ENCODE measurements around the gene TVP23A. TPM values are rescaled to one million over a fixed set of nuclear protein-coding genes. Genes with fewer than 3 reads are reported as not detected.
"Not testable (repeated sequence)": the region's sequence is repeated elsewhere in the genome, so short reads cannot be mapped to it uniquely, and the experiment has no call there.

TVP23A gene
- total RNA-seq, 1 donor from 2014 or later: 2.6 TPM

DNA sequence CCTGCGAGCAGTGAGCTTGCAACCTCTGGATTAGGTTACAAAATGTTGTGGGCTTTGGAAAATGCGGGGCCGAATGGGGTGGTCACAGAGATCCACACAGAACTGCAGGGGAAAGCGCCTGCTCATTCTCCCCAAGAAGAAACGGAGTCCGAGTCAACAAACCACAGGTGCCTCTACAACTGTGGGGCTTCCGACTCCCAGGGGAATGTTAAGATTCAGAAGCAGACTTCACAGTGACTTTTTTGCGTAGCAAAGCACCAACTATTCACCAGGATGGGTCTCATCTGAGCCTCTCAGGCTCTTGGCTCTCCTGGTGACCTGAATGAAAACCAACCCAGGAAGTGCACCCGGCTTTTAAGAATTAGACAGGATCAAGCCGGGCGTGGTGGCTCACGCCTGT is 41.2 kb downstream of the TVP23A start:
- Histone ChIP-seq H3K9me3 (ENCODE audit: control insufficient read depth in 3 of 3, low read length in 3 of 3) (no peaks in the 10 kb centered on the region), H3K4me1 (ENCODE audit: control insufficient read depth in 3 of 3, insufficient read depth in 3 of 3, low read length in 3 of 3) (no peaks in the 10 kb centered on the region), H3K4me3 (ENCODE audit: low read length in 3 of 3) (no peak overlapping the region), H3K27me3 (ENCODE audit: control insufficient read depth in 3 of 3, insufficient read depth in 3 of 3, low read length in 3 of 3) (no peaks in the 10 kb centered on the region), H3K27ac (ENCODE audit: low read depth, low read length) (no peak overlapping the region), H3K9ac (ENCODE audit: low read depth in 1 of 3, low read length in 3 of 3) (no peak overlapping the region), H3K36me3 (ENCODE audit: control insufficient read depth in 3 of 3, insufficient read depth in 3 of 3, low read length in 3 of 3) (no peaks in the 10 kb centered on the region)

GRCh38 chr16:10776923-10777322 is 41.7 kb downstream of the TVP23A start:
- H3K4me1 ChIP-seq (ENCODE audit: control insufficient read depth in 3 of 3, insufficient read depth in 3 of 3, low read length in 3 of 3); H3K9ac ChIP-seq (ENCODE audit: low read depth in 1 of 3, low read length in 3 of 3); H3K36me3 ChIP-seq (ENCODE audit: control insufficient read depth in 3 of 3, insufficient read depth in 3 of 3, low read length in 3 of 3); H3K9me3 ChIP-seq (ENCODE audit: control insufficient read depth in 3 of 3, low read length in 3 of 3); H3K27me3 ChIP-seq (ENCODE audit: control insufficient read depth in 3 of 3, insufficient read depth in 3 of 3, low read length in 3 of 3); H3K4me3 ChIP-seq (ENCODE audit: low read length in 3 of 3); H3K27ac ChIP-seq (ENCODE audit: low read depth, low read length): not testable (repeated sequence)

DNA sequence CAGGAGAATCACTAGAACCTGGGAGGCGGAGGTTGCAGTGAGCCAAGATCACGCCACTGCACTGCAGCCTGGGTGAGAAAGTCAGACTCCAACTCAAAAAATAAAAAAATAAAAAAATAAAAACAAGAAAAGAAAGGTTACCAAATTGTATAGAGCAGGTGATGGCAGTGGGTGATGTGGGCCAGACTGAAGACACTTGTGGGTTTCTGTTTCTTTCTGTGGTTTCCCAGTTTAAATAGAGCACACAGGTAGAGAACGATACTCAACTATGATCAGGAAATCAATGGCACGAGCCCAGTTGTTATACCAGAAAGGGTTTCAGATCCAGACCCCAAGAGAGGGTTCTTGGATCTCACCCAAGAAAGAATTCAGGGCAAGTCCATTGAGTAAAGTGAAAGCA is 42.3 kb downstream of the TVP23A start:
- Histone ChIP-seq H3K27me3 (ENCODE audit: control insufficient read depth in 3 of 3, insufficient read depth in 3 of 3, low read length in 3 of 3) (no peaks in the 10 kb centered on the region), H3K9me3 (ENCODE audit: control insufficient read depth in 3 of 3, low read length in 3 of 3) (no peaks in the 10 kb centered on the region), H3K27ac (ENCODE audit: low read depth, low read length) (no peak overlapping the region), H3K4me3 (ENCODE audit: low read length in 3 of 3) (no peak overlapping the region), H3K9ac (ENCODE audit: low read depth in 1 of 3, low read length in 3 of 3) (no peak overlapping the region), H3K4me1 (ENCODE audit: control insufficient read depth in 3 of 3, insufficient read depth in 3 of 3, low read length in 3 of 3) (no peaks in the 10 kb centered on the region), H3K36me3 (ENCODE audit: control insufficient read depth in 3 of 3, insufficient read depth in 3 of 3, low read length in 3 of 3) (no peaks in the 10 kb centered on the region)

DNA sequence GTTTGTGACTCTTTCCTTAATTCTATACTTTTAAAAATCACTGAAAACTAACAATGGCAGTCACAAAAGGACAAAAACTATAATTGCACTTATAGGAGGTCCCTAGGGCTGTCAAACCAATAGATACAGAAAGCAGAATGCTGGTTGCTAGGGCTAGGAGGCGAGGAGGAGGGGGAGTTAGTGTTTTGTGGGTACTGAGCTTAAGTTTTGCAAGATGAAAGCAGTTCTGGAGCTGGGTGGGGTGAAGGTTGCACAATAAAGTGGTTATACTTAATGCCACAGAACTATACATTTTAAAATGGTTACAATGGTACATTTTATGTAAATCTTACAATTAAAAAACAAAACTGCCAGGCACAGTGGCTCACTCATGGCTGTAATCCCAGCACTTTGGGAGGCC is 47.7 kb downstream of the TVP23A start:
- Histone ChIP-seq H3K4me3 (ENCODE audit: low read length in 3 of 3) (no peak overlapping the region), H3K36me3 (ENCODE audit: control insufficient read depth in 3 of 3, insufficient read depth in 3 of 3, low read length in 3 of 3) (peaks cover 17 to 21% (median 21%) of the 10 kb centered on the region in 3 donors), H3K9ac (ENCODE audit: low read depth in 1 of 3, low read length in 3 of 3) (no peak overlapping the region), H3K27me3 (ENCODE audit: control insufficient read depth in 3 of 3, insufficient read depth in 3 of 3, low read length in 3 of 3) (no peaks in the 10 kb centered on the region), H3K9me3 (ENCODE audit: control insufficient read depth in 3 of 3, low read length in 3 of 3) (no peaks in the 10 kb centered on the region), H3K27ac (ENCODE audit: low read depth, low read length) (no peak overlapping the region), H3K4me1 (ENCODE audit: control insufficient read depth in 3 of 3, insufficient read depth in 3 of 3, low read length in 3 of 3) (no peaks in the 10 kb centered on the region)

DNA sequence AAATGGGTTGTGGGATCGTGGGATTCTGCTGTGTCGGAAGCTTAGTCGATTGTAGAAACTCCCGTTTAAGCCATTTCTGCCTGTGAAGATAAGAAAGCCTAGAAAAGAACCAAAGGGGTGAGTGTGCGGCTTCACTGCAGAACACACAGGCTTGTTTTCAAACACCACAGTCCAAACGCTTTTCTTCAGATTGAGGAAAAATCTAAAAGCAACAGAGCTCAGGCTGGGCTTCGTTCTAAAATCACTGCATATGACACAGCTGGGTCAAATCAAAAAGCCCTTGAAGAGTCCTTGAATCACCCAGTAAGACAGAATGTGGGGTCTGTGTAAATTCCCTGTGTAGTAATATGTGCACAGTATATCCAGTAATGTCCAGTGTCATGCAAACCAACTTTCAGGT is 49.2 kb downstream of the TVP23A start:
- no peaks in the 10 kb centered on the region for H3K27me3 ChIP-seq (ENCODE audit: control insufficient read depth in 3 of 3, insufficient read depth in 3 of 3, low read length in 3 of 3)
- H3K4me3 ChIP-seq (ENCODE audit: low read length in 3 of 3): no peak overlapping the region
- peaks cover 27 to 33% (median 31%) of the 10 kb centered on the region in 3 donors for H3K36me3 ChIP-seq (ENCODE audit: control insufficient read depth in 3 of 3, insufficient read depth in 3 of 3, low read length in 3 of 3)
- no peaks in the 10 kb centered on the region for H3K4me1 ChIP-seq (ENCODE audit: control insufficient read depth in 3 of 3, insufficient read depth in 3 of 3, low read length in 3 of 3)
- no peaks in the 10 kb centered on the region for H3K9me3 ChIP-seq (ENCODE audit: control insufficient read depth in 3 of 3, low read length in 3 of 3)
- no peak overlapping the region for H3K27ac ChIP-seq (ENCODE audit: low read depth, low read length)
- H3K9ac ChIP-seq (ENCODE audit: low read depth in 1 of 3, low read length in 3 of 3): no peak overlapping the region

- no peaks in the 10 kb centered on the region for H3K27me3 ChIP-seq (ENCODE audit: control insufficient read depth in 3 of 3, insufficient read depth in 3 of 3, low read length in 3 of 3)
- H3K36me3 ChIP-seq (ENCODE audit: control insufficient read depth in 3 of 3, insufficient read depth in 3 of 3, low read length in 3 of 3): peaks cover 46 to 49% (median 46%) of the 10 kb centered on the region in 3 donors
- no peak overlapping the region for H3K4me3 ChIP-seq (ENCODE audit: low read length in 3 of 3)
- no peaks in the 10 kb centered on the region for H3K4me1 ChIP-seq (ENCODE audit: control insufficient read depth in 3 of 3, insufficient read depth in 3 of 3, low read length in 3 of 3)
- H3K9me3 ChIP-seq (ENCODE audit: control insufficient read depth in 3 of 3, low read length in 3 of 3): peaks cover 0 to 3% (median 0%) of the 10 kb centered on the region in 3 donors
- no peak overlapping the region for H3K9ac ChIP-seq (ENCODE audit: low read depth in 1 of 3, low read length in 3 of 3)
- no peak overlapping the region for H3K27ac ChIP-seq (ENCODE audit: low read depth, low read length)
Observed at GRCh38 chr16:10767127-10767526, 51.5 kb downstream of the TVP23A start.

DNA sequence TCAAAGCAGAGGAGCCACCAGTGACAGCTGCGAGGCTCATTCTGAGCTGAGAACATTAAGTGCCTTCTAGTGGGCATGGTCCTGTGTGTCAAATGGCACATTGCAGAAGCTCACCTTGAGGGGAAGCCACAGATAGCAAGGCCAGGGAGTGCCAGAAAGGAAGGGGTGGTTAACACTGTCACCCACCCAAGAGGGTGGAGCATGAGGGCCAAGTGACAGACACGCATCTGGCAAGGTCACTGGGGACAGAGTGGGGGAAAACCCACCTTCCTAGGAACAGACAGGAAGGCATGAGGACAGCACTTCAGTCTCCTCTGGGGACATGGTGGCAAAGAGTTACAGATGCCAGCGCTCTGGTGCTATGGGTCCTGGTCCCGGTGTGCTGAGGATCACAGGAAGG is 52.8 kb downstream of the TVP23A start:
- Histone ChIP-seq H3K27me3 (ENCODE audit: control insufficient read depth in 3 of 3, insufficient read depth in 3 of 3, low read length in 3 of 3) (no peaks in the 10 kb centered on the region), H3K4me3 (ENCODE audit: low read length in 3 of 3) (no peak overlapping the region), H3K9ac (ENCODE audit: low read depth in 1 of 3, low read length in 3 of 3) (no peak overlapping the region), H3K36me3 (ENCODE audit: control insufficient read depth in 3 of 3, insufficient read depth in 3 of 3, low read length in 3 of 3) (peaks cover 59 to 62% (median 59%) of the 10 kb centered on the region in 3 donors), H3K4me1 (ENCODE audit: control insufficient read depth in 3 of 3, insufficient read depth in 3 of 3, low read length in 3 of 3) (no peaks in the 10 kb centered on the region), H3K27ac (ENCODE audit: low read depth, low read length) (no peak overlapping the region), H3K9me3 (ENCODE audit: control insufficient read depth in 3 of 3, low read length in 3 of 3) (peaks cover 0 to 3% (median 0%) of the 10 kb centered on the region in 3 donors)

DNA sequence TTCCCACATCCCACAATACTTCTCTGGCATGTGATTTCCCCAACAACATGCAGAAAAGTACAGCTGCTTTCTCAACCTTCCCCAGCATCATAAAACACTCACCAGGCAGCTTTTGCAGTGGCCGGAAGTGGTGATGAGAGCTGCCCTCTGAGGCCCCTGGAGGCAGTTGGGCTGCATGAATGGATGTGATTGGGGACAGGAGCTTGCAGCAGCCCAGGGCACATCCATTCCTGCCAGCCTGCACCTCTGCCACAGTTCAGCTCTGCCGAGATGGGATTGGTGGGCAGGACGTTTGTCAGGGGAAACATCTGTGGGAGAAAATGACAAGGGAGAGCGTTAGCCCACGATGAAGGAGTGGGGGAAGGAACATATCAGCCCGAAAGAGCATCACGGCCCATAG is 55.1 kb downstream of the TVP23A start:
- H3K9me3 ChIP-seq (ENCODE audit: control insufficient read depth in 3 of 3, low read length in 3 of 3): peaks cover 0 to 3% (median 0%) of the 10 kb centered on the region in 3 donors
- peaks cover 68 to 79% (median 70%) of the 10 kb centered on the region in 3 donors for H3K36me3 ChIP-seq (ENCODE audit: control insufficient read depth in 3 of 3, insufficient read depth in 3 of 3, low read length in 3 of 3)
- no peaks in the 10 kb centered on the region for H3K4me1 ChIP-seq (ENCODE audit: control insufficient read depth in 3 of 3, insufficient read depth in 3 of 3, low read length in 3 of 3)
- no peak overlapping the region for H3K4me3 ChIP-seq (ENCODE audit: low read length in 3 of 3)
- H3K27ac ChIP-seq (ENCODE audit: low read depth, low read length): no peak overlapping the region
- no peaks in the 10 kb centered on the region for H3K27me3 ChIP-seq (ENCODE audit: control insufficient read depth in 3 of 3, insufficient read depth in 3 of 3, low read length in 3 of 3)
- H3K9ac ChIP-seq (ENCODE audit: low read depth in 1 of 3, low read length in 3 of 3): no peak overlapping the region

- H3K27me3 ChIP-seq (ENCODE audit: control insufficient read depth in 3 of 3, insufficient read depth in 3 of 3, low read length in 3 of 3): no peaks in the 10 kb centered on the region
- no peaks in the 10 kb centered on the region for H3K4me1 ChIP-seq (ENCODE audit: control insufficient read depth in 3 of 3, insufficient read depth in 3 of 3, low read length in 3 of 3)
- H3K4me3 ChIP-seq (ENCODE audit: low read length in 3 of 3): no peak overlapping the region
- H3K9ac ChIP-seq (ENCODE audit: low read depth in 1 of 3, low read length in 3 of 3): no peak overlapping the region
- no peak overlapping the region for H3K27ac ChIP-seq (ENCODE audit: low read depth, low read length)
- H3K9me3 ChIP-seq (ENCODE audit: control insufficient read depth in 3 of 3, low read length in 3 of 3): peaks cover 0 to 3% (median 0%) of the 10 kb centered on the region in 3 donors
- peaks cover 73 to 83% (median 78%) of the 10 kb centered on the region in 3 donors for H3K36me3 ChIP-seq (ENCODE audit: control insufficient read depth in 3 of 3, insufficient read depth in 3 of 3, low read length in 3 of 3)
Observed at GRCh38 chr16:10762336-10763016, 56.1 kb downstream of the TVP23A start.

DNA sequence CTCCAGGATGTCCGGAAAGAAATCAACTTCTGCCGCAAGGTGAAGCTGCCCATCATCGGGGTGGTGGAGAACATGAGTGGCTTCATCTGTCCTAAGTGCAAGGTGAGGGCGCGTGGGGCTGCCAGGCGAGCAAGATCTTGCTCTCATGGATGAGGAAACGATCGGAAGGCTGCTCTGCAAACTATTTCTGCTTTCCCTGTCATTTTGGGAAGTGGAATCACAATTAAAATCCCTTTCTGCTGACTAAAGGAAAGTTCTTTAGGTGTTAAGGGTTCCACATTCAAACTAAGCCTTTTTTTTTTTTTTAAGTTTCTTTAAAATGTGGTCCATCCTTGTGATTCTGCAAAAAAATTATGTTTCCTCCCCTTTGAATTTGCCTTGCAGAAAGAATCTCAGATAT is 57.2 kb downstream of the TVP23A start:
- Histone ChIP-seq H3K4me3 (ENCODE audit: low read length in 3 of 3) (no peak overlapping the region), H3K9me3 (ENCODE audit: control insufficient read depth in 3 of 3, low read length in 3 of 3) (peaks cover 0 to 3% (median 0%) of the 10 kb centered on the region in 3 donors), H3K27me3 (ENCODE audit: control insufficient read depth in 3 of 3, insufficient read depth in 3 of 3, low read length in 3 of 3) (no peaks in the 10 kb centered on the region), H3K4me1 (ENCODE audit: control insufficient read depth in 3 of 3, insufficient read depth in 3 of 3, low read length in 3 of 3) (no peaks in the 10 kb centered on the region), H3K9ac (ENCODE audit: low read depth in 1 of 3, low read length in 3 of 3) (no peak overlapping the region), H3K36me3 (ENCODE audit: control insufficient read depth in 3 of 3, insufficient read depth in 3 of 3, low read length in 3 of 3) (peaks cover 79 to 84% (median 80%) of the 10 kb centered on the region in 3 donors), H3K27ac (ENCODE audit: low read depth, low read length) (no peak overlapping the region)

All from skeletal muscle tissue (tissue), 4 donors.